A673 (cell line): Measurements from ENCODE around the gene ZNF418. TPM values are rescaled to one million over a fixed set of nuclear protein-coding genes. Genes with fewer than 3 reads are reported as not detected.
"Not testable (repeated sequence)": the region's sequence is repeated elsewhere in the genome, so short reads cannot be mapped to it uniquely, and the experiment has no call there.

Experiments used
- BruUV-seq: library from RNA; stranded (reverse); fragments of 400-500 nt; replicated peaks from 2 replicates; lab custom pipeline; 2021; lab: Mats Ljungman, UMichigan
- CTCF ChIA-PET: fragments of 300-600 bp; sonication (Branson Sonifier 250); formaldehyde crosslinking; loops from one replicate; lab custom pipeline; 2022; ENCODE audit warnings: antibody characterized with exemption; lab: Charles Lee
- POLR2A ChIA-PET: fragments of 300-600 bp; sonication (Branson Sonifier 250); formaldehyde crosslinking; loops from one replicate; lab custom pipeline; 2022; ENCODE audit warnings: antibody characterized with exemption; ENCODE audit not compliant: low non-redundant PET; lab: Charles Lee
- DNase-seq: peaks from one replicate; pipeline ENCODE4 v3.0.0-alpha.2; 2015; ENCODE audit warnings: low spot score
- H3K27ac ChIP-seq: fragments of 200-600 bp; sonication (generic); 2 replicates; pipeline ENCODE4 v1.5.1; 2016; ENCODE audit warnings: mixed run types, low read depth, mild to moderate bottlenecking, mixed read lengths, antibody characterized with exemption, low read length; ENCODE audit not compliant: poor library complexity, severe bottlenecking
- H3K27me3 ChIP-seq: fragments of 200-600 bp; sonication (generic); replicated peaks from 2 replicates; pipeline ENCODE4 v1.6.1; 2017; ENCODE audit warnings: mixed run types, low read depth, mild to moderate bottlenecking, mixed read lengths, antibody characterized with exemption, low read length; ENCODE audit not compliant: insufficient read depth, poor library complexity
- H3K36me3 ChIP-seq: fragments of 200-600 bp; sonication (generic); 2 replicates; pipeline ENCODE4 v1.6.1; 2016; ENCODE audit warnings: mixed run types, mild to moderate bottlenecking, mixed read lengths, antibody characterized with exemption, low read length; ENCODE audit not compliant: insufficient read depth, poor library complexity, severe bottlenecking
- H3K4me1 ChIP-seq: fragments of 200-600 bp; sonication (generic); 2 replicates; pipeline ENCODE4 v1.6.1; 2017; ENCODE audit warnings: mixed run types, mild to moderate bottlenecking, mixed read lengths, antibody characterized with exemption, low read length; ENCODE audit not compliant: insufficient read depth, poor library complexity, severe bottlenecking
- H3K4me3 ChIP-seq: fragments of 200-600 bp; sonication (generic); 2 replicates; pipeline ENCODE4 v1.5.1; 2016; ENCODE audit warnings: low read depth, mixed run types, mild to moderate bottlenecking, mixed read lengths, low read length; ENCODE audit not compliant: poor library complexity, severe bottlenecking
- H3K9me3 ChIP-seq: fragments of 200-600 bp; sonication (generic); 2 replicates; pipeline ENCODE4 v1.6.1; 2016; ENCODE audit warnings: mixed run types, low read depth, mild to moderate bottlenecking, mixed read lengths, antibody characterized with exemption, low read length; ENCODE audit not compliant: poor library complexity, severe bottlenecking
- EZH2 ChIP-seq: fragments of 200-600 bp; sonication (generic); IDR thresholded peaks from 2 replicates; pipeline ENCODE4 v1.6.1; 2017; ENCODE audit warnings: borderline replicate concordance, low read depth, mild to moderate bottlenecking, mixed read lengths, antibody characterized with exemption, low read length; ENCODE audit not compliant: poor library complexity, severe bottlenecking
- intact Hi-C: fragments of 100-400 bp; cut with micrococcal nuclease; formaldehyde crosslinking; loops from one replicate; pipeline ENCODE4 v1.10.0; 2022; ENCODE audit not compliant: unreplicated experiment
- total RNA-seq: library from RNA; stranded (reverse); gene quantifications from 2 replicates; pipeline ENCODE4 v1.2.3, GENCODE V29; 2021
- TF ChIP-seq, protein P1 (sequence below): fragments of 300-800, 200-600 bp; sonication (generic); conservative IDR thresholded peaks from 2 replicates; pipeline ENCODE4 v1.5.1; 2017; ENCODE audit warnings: low read depth, mild to moderate bottlenecking, antibody characterized with exemption, low read length, moderate library complexity, mixed read lengths

The ZNF418 gene
- total RNA-seq, 1 experiment from 2014 or later: 16.9 TPM

DNA sequence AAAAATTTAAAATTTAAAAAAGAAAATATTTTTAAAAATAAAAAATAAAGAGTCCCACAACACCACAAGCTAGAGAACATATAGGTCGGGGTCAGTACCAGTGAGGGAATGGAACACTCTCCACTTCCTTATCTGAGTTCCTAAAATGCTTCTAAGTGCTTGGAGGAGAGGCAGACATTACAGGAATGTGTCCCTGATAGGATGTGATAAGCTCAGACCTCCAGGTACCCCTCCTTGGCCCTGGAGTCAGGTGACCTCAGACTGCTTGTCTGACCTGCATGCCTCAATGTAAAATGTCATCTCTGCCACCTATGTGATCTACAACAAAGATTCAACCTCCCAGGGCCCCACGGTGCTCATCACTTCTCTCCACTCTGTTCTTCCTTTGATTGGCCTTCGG lies 49.2 kb downstream of the ZNF418 start:
- intact Hi-C loops: no loop called here
- Histone ChIP-seq H3K27me3 (no peaks in the 10 kb centered on the region), H3K27ac (no peak overlapping the region), H3K9me3 (peaks cover 30% of the 10 kb centered on the region), H3K4me1 (no peaks in the 10 kb centered on the region), H3K36me3 (peaks cover 36% of the 10 kb centered on the region), H3K4me3 (no peak overlapping the region)
- no TSS peak for BruUV-seq
- DNase-seq: no peak
- CTCF ChIA-PET: no interaction called here
- TF ChIP-seq EZH2: no peak
- TF ChIP-seq, protein P1, sequence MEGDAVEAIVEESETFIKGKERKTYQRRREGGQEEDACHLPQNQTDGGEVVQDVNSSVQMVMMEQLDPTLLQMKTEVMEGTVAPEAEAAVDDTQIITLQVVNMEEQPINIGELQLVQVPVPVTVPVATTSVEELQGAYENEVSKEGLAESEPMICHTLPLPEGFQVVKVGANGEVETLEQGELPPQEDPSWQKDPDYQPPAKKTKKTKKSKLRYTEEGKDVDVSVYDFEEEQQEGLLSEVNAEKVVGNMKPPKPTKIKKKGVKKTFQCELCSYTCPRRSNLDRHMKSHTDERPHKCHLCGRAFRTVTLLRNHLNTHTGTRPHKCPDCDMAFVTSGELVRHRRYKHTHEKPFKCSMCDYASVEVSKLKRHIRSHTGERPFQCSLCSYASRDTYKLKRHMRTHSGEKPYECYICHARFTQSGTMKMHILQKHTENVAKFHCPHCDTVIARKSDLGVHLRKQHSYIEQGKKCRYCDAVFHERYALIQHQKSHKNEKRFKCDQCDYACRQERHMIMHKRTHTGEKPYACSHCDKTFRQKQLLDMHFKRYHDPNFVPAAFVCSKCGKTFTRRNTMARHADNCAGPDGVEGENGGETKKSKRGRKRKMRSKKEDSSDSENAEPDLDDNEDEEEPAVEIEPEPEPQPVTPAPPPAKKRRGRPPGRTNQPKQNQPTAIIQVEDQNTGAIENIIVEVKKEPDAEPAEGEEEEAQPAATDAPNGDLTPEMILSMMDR: no peak
- POLR2A ChIA-PET: no interaction called here

DNA sequence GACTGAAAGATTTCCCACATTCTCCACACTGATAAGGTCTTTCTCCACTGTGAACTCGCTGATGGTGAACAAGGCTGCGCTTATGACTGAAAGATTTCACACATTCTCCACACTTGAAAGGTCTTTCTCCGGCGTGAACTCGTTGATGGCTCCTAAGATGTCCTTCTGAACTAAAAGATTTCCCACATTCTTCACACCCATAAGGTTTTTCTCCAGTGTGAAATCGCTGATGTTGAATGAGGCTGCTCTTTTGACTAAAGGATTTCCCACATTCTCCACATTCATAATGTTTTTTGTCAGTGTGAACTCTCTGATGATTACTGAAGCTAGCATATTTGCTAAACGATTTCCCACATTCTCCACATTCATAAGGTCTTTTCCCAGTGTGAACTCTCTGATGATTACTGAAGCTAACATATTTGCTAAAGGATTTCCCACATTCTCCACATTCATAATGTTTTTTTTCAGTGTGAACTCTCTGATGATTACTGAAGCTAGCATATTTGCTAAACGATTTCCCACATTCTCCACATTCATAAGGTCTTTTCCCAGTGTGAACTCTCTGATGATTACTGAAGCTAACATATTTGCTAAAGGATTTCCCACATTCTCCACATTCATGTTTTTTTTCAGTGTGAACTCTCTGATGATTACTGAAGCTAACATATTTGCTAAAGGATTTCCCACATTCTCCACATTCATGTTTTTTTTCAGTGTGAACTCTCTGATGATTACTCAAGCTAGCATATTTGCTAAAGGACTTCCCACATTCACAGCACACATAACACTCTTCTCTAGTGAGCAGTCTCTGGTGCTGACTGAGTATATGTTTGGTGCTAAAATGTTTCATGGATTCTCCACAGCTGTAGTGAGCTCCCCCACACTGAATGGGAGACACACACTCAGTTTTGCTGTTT lies 61.1 kb downstream of the ZNF418 start:
- peaks cover 62% of the 10 kb centered on the region for H3K9me3 ChIP-seq
- POLR2A ChIA-PET: not testable (repeated sequence)
- CTCF ChIA-PET: interaction anchor here (0.6 kb wide), 1 partner anchor 311 kb away, joined by 3 read pairs; no protein-coding TSS in a partner anchor

DNA sequence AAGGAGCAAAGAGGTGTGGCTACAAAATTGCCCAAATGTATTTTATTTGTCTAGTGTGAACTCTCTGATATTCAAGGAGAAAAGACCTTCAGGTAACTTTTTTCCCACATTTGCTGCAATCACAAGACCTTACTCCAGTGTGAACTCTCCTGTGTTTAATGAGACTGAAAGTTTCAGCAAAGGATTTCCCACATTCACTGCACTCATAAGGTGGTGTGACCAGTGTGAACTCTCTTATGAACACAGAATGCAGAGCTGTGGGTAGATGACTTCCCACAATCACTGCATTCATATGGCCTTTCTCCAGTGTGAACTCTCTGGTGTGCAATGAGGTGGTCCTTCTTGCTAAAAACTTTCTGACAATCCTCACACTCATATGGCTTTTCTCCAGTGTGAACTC lies 62.8 kb downstream of the ZNF418 start:
- Histone ChIP-seq H3K36me3 (peaks cover 74% of the 10 kb centered on the region), H3K9me3 (peaks cover 65% of the 10 kb centered on the region), H3K27me3 (no peaks in the 10 kb centered on the region), H3K4me3 (no peak overlapping the region), H3K4me1 (no peaks in the 10 kb centered on the region), H3K27ac (no peak overlapping the region)
- BruUV-seq: no TSS peak
- ChIA-PET CTCF (no interaction called here), POLR2A (no interaction called here)
- TF ChIP-seq EZH2: no peak
- TF ChIP-seq, protein P1: no peak
- intact Hi-C loops: no loop called here
- DNase-seq: no peak

More for the DNA sequence above, 61.1 kb downstream of the ZNF418 start:
- TSS peak; percentile 6 for BruUV-seq
- peaks cover 74% of the 10 kb centered on the region for H3K36me3 ChIP-seq
- H3K4me1 ChIP-seq, H3K27ac ChIP-seq, H3K27me3 ChIP-seq, H3K4me3 ChIP-seq, DNase-seq, intact Hi-C loops: not testable (repeated sequence)

Other genes with a start within 250 kb of the ZNF418 start
- gene ZNF154, start 226.2 kb downstream of the ZNF418 start, total RNA-seq: 4.0 and 4.4 TPM in 2 replicates
- gene ZNF671, start 207.8 kb downstream of the ZNF418 start, total RNA-seq: 4.4 and 5.3 TPM in 2 replicates
- gene ZNF776, start 188.6 kb downstream of the ZNF418 start, total RNA-seq: 10.3 and 15.8 TPM in 2 replicates
- gene ZNF586, start 165.7 kb downstream of the ZNF418 start, total RNA-seq: 18.2 and 19.5 TPM in 2 replicates
- gene ZNF552, start 120.5 kb downstream of the ZNF418 start, total RNA-seq: 5.4 and 10.6 TPM in 2 replicates
- 17.3 and 20.0 TPM in 2 replicates for gene ZNF587B, start 105.1 kb downstream of the ZNF418 start, total RNA-seq
- gene ZNF587, start 85.5 kb downstream of the ZNF418 start, total RNA-seq: 40.5 and 43.2 TPM in 2 replicates
- 39.0 and 44.3 TPM in 2 replicates for gene ZNF814, start 46.4 kb downstream of the ZNF418 start, total RNA-seq
- 14.1 and 17.4 TPM in 2 replicates for gene ZNF417, start 18.8 kb downstream of the ZNF418 start, total RNA-seq
- gene ZNF256, start 12.3 kb upstream of the ZNF418 start, total RNA-seq: 9.5 and 11.0 TPM in 2 replicates
- 0.43 TPM in 1 of 2 replicates, not detected in the other for gene C19orf18, start 39.1 kb upstream of the ZNF418 start, total RNA-seq
- 16.7 and 17.8 TPM in 2 replicates for gene ZNF606, start 67.4 kb upstream of the ZNF418 start, total RNA-seq
- gene ZSCAN1, start 98.6 kb upstream of the ZNF418 start, total RNA-seq: 1.4 and 2.8 TPM in 2 replicates
- 7.0 and 8.2 TPM in 2 replicates for gene ZNF135, start 123.9 kb upstream of the ZNF418 start, total RNA-seq
- 26.1 and 38.4 TPM in 2 replicates for gene ZSCAN18, start 162.8 kb upstream of the ZNF418 start, total RNA-seq
- 10.1 and 13.1 TPM in 2 replicates for gene ZNF329, start 215.4 kb upstream of the ZNF418 start, total RNA-seq
- gene ZNF274, start 247.7 kb upstream of the ZNF418 start, total RNA-seq: 25.0 and 27.4 TPM in 2 replicates